Measurements from ENCODE around the gene POT1.
A peak's percentile ranks its signal among the peaks of the same experiment; 100 is the strongest.

POT1 gene

DNA sequence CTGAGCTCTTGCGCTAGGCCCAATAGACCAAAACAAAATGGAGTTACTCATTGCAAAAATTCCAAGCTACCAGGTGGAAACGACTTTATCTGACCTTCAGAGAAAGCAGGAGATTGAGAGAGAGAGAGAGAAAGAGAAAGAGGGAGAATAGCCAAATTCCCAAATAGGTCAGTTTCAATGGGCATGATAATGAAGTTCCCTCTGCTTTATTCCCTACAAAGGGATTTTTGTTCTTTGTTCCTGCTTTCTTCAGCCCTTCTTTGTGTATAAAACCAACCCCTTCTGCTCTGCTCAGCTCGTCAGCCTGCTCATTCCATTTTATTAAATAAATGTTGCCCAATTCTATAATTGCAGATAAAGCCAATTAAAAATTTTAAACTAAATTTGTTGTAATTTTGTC lies 119.0 kb downstream of the POT1 start:
- FAIRE-seq = no peak
- DNase-seq (ENCODE audit: low spot score) = no peak

DNA sequence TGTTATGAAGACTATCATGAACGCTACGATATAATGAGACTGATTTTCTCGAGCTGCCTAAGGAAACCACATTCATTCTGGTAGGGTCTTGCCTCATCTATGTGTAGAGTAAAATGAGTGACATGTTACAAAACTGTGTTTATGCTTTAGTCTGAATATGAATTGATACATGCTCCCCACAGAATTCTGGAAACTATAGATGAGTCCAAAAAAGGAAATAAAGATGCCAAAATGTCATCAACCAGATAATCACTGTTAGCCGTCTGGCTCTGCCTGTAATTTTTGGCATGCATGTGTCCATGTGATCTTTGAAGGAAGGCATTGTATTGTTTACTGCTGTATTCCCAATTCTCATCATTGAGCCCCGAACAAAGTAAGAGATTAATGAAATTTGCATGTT lies 121.4 kb downstream of the POT1 start:
- FAIRE-seq (no peak), DNase-seq (ENCODE audit: low spot score) (no peak)

DNA sequence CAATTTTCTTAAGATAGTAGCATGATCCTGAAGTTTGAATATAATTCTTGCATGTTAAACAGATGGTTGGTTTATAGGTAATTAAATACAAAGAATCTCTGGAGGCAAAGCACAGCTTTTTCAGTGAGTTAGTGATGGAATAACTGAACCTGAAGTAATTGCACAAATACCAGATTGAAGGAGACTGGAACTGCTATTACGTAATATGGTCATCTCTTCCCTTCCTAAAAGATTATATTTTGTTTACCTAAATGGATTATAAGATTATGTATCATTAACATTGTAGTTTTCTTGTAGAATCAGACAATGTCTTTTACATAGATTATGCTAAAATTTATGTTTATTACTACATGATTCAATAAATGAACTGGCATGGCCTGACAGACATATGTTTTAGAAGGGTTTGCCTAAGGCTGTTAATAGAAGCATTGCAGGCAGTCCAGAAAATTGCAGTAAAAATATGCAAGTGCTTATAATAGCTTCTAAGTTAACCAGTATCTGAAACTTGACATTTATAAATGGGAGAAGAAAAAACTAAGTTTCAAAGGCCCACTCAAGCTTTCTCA lies 128.2 kb downstream of the POT1 start:
- no peak for FAIRE-seq
- no peak for DNase-seq (ENCODE audit: low spot score)

DNA sequence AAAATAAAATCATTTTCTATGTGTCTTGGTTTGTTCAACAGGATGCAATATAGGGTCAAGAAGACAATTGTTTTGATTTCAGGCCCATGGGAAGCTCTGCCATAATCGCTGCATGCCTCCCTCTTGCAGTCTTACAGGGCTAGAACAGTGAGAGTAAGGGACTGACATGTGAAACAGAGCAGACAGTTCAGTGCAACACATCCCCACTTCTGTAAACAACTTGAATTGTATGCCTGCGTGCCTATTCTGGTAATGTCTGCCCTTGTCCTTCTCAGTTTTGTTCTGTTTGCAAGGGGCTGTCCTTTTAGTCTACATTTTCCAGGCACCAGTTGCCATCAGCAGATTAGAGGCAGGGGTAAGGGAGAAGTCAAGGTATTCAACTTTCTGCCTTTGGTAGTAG lies 129.2 kb downstream of the POT1 start:
- no peak for FAIRE-seq
- DNase-seq (ENCODE audit: low spot score) = no peak

DNA sequence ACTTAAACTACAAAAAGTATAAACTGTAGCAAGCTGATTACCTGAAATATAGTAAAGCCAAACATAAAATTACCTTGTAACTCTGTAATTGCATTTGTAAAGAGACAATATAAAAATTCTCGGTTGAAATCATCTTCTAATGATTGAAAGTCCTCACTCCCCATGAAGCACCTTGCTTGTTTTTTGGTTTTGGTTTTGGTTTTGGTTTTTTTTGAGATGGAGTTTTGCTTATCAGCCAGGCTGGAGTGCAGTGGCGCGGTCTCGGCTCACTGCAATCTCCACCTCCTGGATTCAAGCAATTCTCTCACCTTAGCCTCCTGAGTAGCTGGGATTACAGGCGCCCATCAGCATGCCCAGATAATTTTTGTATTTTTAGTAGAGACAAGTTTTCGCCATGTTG lies 130.2 kb downstream of the POT1 start:
- FAIRE-seq = no peak
- no peak for DNase-seq (ENCODE audit: low spot score)

DNA sequence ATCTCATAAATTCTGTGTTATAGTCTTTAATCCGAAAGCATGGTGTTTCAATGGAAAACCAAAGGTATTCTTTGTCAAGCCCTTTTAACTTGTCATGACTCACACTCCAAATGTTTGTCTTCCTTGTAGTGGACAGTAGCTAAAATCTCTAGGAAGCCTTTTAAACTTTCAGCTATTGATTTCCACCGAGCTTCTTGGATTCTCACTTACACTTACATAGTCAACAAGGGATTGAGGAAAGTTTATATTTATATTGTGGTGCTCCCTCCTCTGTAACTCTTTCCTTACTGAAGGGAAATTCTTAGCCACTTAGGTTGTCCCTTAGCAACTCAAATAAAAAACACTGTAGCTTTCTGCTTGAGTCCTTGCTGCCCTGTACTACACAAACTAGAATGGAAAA lies 132.9 kb downstream of the POT1 start:
- FAIRE-seq (no peak), DNase-seq (ENCODE audit: low spot score) (no peak)

DNA sequence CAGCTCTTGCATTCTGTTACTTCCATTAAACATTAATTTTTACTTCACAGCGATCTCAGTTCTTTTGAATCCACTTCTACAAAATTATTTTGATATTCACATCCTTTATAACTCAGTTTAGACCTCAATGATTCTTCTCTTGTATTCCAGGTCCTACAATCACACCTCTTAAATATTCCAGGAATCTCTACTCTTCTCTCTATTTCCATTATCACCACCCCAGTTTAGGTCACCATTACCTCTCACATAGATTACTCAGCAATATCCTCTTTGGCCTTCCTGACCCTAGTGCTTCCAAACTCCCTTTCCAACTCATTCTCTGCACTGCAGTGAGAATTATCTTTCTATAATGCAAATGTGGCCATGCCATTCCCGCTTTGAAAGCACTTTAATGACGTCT lies 136.9 kb downstream of the POT1 start:
- no peak for FAIRE-seq
- no peak for DNase-seq (ENCODE audit: low spot score)

DNA sequence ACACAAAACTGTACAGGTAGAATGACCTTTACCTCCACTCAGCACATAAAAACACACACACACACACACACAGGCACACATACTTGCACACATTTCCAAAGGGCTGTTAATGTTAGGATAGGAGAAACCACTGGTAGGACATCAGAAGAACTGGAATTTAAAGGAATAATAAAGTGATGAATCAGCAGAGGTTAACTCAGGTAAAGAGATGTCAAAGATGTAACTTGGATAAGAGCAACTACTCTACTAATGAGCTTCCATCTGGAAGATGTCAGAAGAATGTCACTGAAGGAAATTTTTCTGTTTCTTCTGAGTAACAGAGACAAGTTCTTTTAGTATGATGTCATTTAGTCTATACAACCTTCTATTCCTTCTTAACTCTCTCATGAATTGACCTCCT lies 137.6 kb downstream of the POT1 start:
- DNase-seq (ENCODE audit: low spot score) (peak; percentile 43), FAIRE-seq (no peak)

DNA sequence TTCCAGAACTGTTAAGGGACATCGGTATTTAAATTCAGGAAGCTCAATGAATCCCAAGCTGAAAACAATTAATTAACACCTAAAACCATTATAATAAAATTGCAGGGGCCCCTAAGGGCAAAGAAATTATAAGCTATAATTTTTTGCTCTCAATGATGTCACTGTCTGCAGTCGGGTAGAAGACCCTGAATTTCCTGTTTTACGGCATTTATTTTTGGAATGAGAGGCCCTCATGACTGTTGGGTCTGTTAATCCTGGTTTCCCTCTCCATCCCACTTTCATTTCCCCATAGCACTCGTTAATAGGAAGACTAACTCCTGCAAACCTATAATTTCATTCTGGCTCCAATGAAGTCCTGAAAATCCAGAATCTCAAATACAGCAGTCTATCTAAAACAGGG lies 138.2 kb downstream of the POT1 start:
- FAIRE-seq = no peak

DNA sequence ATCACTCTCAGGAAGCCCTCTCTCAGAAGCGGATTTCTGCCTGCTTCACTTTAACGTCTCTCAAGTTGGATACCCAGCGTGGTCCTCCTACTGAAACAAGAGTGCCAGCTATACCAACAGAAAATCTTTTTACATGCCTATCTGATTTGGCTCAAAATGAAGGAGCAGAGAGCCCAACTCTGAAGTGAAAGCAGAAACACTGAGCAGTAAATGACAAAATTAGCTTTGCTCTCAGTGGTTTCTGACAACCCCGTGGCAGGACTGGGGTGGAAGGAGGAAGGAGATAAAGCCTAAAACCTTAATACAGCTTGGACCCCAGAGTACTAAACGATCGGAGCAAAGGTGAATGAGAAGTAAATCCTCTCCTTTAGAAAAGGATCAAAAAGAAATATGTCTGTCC lies 139.0 kb downstream of the POT1 start:
- no peak for DNase-seq (ENCODE audit: low spot score)
- FAIRE-seq = no peak

More for the DNA sequence above, 138.2 kb downstream of the POT1 start:
- DNase-seq (ENCODE audit: low spot score) = no peak

DNA sequence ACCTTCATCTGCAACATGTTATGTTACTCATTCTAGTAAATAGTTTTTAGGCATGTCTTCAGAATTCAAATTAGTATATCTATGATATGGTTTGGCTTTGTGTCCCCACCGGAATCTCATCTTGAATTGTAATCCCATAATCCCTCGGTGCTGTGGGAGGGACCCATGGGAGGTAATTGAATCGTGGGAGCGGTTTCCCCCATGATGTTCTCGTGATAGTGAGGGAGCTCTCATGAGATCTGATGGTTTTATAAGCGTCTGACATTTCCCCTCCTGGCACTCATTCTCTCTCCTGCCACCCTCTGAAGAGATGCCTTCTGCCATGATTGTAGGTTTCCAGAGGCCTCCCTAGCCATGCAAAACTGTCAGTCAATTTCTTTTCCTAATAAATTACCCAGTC lies 143.6 kb downstream of the POT1 start:
- DNase-seq (ENCODE audit: low spot score) (no peak), FAIRE-seq (no peak)

DNA sequence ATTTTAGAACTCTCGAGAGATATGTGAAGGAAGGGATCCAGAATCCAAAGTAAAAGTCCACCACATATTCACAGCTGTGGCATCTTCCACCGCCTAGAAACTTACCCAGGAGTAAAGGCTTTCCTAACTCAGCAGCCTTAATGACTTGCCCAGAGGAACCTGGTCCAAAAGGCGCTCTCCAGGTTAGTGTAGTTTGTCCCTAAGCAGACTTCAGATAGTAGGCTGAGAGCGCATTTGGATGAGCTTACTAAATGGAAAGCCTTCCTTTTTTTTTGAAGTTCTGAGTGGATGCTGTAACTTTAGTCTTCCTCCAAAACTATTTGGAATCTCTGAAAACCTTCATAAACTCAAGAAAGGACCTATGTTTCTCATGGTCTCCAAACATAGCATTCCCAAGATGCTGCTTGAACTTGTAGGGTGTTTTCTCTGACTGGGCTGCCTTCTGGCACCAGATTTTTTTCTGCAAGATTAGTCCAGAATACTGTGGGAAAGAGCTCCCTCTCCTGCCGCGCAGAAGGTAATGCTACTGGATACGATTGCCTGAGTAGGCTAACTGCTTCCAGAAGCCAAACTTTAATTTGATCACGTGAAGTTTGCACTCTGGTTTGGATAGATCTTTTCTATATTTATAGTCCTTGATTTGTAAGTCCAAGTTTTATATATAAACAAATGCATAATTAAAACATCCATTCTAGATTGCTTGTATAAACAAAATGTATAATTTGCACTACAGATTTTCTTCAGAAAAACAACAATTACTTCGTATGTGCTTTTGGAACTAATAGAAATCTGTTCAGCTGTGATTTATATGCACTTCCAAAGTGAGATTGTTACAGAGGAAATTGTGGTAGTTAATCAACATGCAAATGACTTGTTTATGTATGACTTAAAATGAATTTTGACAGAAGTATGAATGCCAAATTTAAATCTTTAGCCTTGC lies 144.5 kb downstream of the POT1 start:
- DNase-seq (ENCODE audit: low spot score) (peak; percentile 53), FAIRE-seq (peak; percentile 66)

DNA sequence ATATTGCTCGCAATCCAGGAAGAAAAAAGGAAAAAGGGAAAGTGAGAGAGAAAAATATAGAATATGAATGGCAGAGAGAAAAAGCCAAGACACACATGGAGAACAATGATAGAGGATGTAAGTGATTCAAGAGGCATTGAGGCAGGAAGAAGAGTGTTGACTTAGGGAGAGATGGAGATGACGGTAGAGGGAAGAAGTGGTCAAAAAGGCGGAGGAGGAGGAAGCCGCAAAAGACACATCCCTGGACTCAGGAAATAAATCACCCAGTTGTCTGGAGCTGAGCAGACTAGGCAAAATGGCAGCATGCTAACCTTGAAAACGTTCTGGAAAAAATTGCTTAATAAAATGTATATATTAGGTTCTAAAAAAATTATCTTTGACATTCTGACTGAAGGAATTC lies 146.4 kb downstream of the POT1 start:
- peak; percentile 50 for DNase-seq (ENCODE audit: low spot score)
- FAIRE-seq = no peak

DNA sequence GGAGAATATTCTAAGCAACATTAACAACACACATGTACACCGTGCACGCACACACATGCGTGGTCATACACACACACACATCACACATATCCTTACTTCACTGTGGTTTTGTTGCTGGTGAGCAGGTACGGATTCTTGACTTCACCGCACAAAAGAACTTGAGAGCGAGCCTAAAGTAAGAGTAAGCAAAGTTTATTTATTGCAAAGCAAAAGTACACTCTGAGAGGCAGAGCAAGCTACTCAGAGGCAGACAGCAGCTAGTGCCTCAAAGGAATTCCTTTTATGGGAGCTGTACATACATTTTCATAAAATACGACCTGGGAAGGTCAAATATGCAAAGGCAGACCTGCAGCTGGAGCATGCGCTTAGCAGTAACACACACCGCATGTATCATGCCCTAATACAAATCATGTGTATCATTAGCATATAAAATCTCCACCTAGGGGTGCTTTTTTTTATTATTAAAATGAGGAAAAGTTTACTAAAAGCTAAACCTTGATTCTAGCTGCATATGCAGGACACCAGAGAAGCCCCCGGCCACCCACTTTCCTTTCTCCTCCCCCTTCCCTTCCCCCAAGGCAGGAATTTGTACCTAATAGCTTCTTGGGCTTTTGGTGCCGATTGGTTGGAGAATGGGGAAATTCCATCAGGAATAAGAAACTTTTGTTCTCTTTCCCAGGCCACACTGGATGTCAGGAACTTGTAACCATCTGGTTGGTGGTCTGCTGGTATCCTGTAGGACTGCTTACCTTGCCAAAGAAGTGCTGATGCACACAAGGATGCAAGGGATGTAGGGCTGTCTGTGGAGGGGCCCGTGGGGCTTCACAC lies 147.5 kb downstream of the POT1 start:
- DNase-seq (ENCODE audit: low spot score) (no peak), FAIRE-seq (no peak)

DNA sequence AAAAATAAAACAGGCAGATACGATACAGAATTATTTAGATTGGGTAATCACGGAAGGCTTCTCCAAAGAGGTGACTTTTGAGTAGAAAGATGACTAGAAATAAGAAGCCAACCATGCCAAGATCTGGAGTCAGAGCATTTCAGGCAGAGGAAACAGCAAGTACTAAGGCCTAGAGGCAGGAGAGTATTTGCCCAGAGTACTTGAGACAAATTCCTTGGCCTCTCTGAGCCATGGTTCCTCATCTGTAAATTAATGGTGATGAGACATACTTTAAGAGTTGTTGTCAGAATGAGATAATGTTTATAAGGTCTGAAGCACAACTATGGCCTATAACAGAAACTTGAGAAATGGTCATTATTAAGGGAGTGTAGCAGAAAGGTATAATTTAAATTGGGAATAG lies 148.2 kb downstream of the POT1 start:
- FAIRE-seq = no peak
- no peak for DNase-seq (ENCODE audit: low spot score)

DNA sequence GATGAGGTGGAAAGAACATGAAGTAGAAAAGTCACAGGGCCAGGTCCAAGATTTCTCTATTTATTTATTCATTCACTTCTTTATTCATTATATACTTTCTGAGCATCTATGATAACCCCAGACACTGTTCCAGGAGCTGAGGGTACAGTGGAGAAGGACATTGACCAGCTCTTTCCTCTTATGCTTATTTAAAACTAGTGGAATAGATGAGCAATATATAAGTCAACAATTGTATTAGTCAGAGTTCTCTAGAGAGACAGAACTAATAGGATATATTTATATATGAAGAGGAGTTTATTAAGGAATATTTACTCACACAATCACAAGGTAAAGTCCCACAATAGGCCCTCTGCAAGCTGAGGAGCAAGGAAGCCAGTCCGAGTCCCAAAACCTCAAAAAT lies 149.0 kb downstream of the POT1 start:
- FAIRE-seq (no peak), DNase-seq (ENCODE audit: low spot score) (no peak)

DNA sequence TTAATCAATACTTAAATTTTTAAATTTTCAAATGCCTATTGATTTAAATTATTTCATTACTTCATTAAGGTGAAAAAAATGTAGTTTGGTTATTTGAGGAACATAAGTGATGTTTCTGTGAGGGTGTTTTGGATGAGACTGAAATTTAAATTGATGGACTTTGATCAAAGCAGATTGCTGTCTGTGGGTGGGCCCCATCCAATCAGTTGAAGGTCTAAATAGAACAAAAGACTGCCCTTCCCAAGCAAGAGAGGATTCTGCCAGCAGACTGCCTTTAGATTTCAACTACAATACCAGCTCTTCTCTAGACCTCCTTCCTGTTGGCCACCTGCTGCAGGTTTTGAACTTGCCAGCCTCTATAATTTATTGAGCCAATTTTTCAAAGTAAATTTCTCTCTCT lies 149.6 kb downstream of the POT1 start:
- DNase-seq (ENCODE audit: low spot score) = no peak
- no peak for FAIRE-seq

DNA sequence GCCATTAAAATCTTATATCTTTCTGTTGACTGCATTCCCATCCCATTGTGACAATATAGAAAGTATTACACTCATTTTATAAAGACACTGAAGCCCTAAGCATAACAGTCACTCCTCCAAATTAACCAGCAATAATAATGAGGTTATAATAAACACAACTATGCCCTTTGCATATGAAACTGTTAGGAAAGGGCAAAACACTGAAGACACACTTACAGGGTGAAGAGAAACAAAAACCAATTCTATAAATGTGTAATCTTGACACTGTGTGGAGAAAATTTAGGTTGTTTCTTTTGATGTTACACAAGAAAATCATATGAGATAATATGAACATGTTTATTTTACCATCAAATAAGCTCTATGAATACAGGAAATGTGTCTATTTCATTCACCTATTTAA lies 150.0 kb downstream of the POT1 start:
- no peak for FAIRE-seq

DNA sequence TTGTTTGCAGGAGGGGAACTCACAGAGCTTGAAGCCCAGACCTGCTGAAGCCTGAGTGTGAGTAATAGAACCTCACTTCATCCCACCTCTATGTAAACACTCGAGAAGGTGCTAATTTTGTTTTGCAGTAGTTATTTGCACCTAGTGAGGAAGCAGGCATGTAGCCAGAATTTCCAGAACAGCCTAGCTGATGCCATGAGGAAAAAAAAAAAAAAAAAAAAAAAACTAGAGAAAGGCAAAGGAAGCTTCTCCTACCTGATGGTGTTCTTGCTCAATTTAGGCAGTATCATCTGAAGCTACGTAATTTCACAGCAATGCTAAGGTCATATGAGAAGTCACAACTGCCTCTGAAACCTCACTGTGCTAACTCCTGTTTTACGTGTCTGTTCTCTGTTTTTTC lies 150.4 kb downstream of the POT1 start:
- FAIRE-seq (no peak), DNase-seq (ENCODE audit: low spot score) (no peak)

More for the DNA sequence above, 150.0 kb downstream of the POT1 start:
- no peak for DNase-seq (ENCODE audit: low spot score)

DNA sequence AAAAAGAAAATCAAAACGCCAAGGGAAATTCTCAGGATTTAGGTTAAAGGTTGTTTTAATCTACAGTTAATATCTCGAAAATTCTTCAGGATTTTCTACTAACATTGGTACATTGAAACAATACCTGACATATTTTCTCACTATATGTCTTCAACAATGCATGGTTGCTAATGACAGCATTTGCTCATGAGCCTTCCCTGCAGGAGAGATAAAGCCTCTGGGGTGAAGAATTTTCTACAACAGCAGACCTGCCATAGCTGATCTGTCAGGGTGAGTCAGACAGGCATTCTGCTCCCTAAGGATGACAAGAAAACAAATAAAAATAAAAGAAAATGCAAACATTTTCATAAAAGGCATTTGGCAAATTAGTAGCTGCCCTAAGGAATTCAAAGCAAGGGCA lies 152.4 kb downstream of the POT1 start:
- no peak for FAIRE-seq
- DNase-seq (ENCODE audit: low spot score) = no peak

DNA sequence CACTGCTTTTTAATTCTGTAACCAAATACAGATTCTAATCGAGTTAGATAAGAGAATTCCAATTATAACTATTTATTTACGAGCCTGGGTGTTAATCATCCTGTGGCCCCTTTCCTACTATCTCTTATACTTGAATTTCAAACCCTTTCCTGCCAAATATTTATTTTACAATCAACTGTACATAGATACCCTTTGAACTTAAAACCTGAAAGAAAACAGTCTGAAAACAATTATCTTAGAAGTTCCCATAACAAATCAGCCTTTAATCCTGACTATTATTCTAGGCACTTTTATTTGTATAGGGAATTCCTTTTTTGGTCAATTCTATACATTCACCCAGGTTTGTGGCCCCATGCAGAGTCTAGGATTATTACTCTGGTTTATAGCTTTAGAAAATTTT lies 153.5 kb downstream of the POT1 start:
- no peak for FAIRE-seq

DNA sequence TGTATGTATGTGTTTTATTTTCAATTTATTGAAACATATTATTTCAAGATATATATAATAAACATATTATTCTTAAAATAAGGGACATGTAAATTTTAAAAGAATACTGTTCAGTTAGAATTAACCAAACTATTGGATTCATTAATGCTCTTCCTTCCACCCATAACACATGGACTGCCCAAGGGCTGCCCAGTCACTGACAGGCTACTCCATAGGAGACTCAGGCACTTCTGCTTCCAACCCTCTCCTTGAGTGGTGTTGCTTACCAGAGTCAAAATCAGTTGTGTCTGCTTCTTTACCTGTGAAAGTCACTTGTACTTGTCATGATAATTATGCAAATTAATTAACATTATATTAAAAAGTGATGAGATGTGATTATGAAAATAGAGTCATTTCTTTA lies 154.2 kb downstream of the POT1 start:
- no peak for FAIRE-seq
- no peak for DNase-seq (ENCODE audit: low spot score)

More for the DNA sequence above, 153.5 kb downstream of the POT1 start:
- DNase-seq (ENCODE audit: low spot score) = no peak
